Right cardiac atrium (tissue), 5 donors: ENCODE data around the gene MAP3K7CL. TPM values are rescaled to one million over a fixed set of nuclear protein-coding genes. Genes with fewer than 3 reads are reported as not detected.
A peak's percentile ranks its signal among the peaks of the same experiment; 100 is the strongest.

Experiments used
- ATAC-seq, 2 donors: fragments of 200-7000 bp; cut with Tn5 transposase; one replicate each; pipeline versions ENCODE4 v1.8.0 to v1.9.1; 2020; ENCODE audit warnings: moderate library complexity in 2 of 2, mild to moderate bottlenecking in 1 of 2
- DNase-seq, 3 donors: peaks; one replicate each; pipeline ENCODE4 v3.0.0-alpha.2; 2020
- H3K27ac ChIP-seq: one replicate; pipeline ENCODE4 v1.5.1; 2013; ENCODE audit warnings: mild to moderate bottlenecking, low read length, control low read depth, moderate library complexity
- H3K27me3 ChIP-seq: one replicate; pipeline ENCODE4 v1.6.1; 2013; ENCODE audit not compliant: control insufficient read depth, insufficient read depth
- H3K4me1 ChIP-seq: one replicate; pipeline ENCODE4 v1.6.1; 2013; ENCODE audit warnings: low read length; ENCODE audit not compliant: control insufficient read depth, insufficient read depth
- H3K4me3 ChIP-seq: one replicate; pipeline ENCODE4 v1.5.1; 2013; ENCODE audit warnings: low read length, control low read depth
- H3K9me3 ChIP-seq: one replicate; pipeline ENCODE4 v1.6.1; 2013; ENCODE audit warnings: low read length; ENCODE audit not compliant: control insufficient read depth
- WGBS: extraction: QIAGEN DNeasy Blood & Tissue Kit; methylation state at CpG from one replicate; pipeline ENCODE4 v1.1.7; 2013; 5-methylcytosine and 5-hydroxymethylcytosine counted together
- intact Hi-C, 4 donors: fragments of 100-400 bp; cut with DNase I; formaldehyde crosslinking; loops; one replicate each; pipeline versions ENCODE4 v1.11.0 to v1.14.0; 2022 to 2023
- long read RNA-seq, 4 donors: library from polyadenylated mRNA; unstranded; transcript quantifications; one replicate each; pipeline ENCODE4 v2.0.0, GENCODE V29; 2020 to 2021
- polyA plus RNA-seq: library from polyadenylated mRNA; stranded (reverse); fragments of 200-250 nt; gene quantifications from one replicate; pipeline ENCODE4 v1.2.3, GENCODE V29; 2013
- total RNA-seq, 4 donors: library from RNA; stranded (reverse); fragmentation: NEBNext Ultra II Directional; extraction: Animal tissue kit (Norgen Biotek cat#: 25700); gene quantifications; one replicate each; pipeline ENCODE4 v1.2.1, GENCODE V29; 2021
- donor health status: healthy with polysubstance abuse.
- donor health status: DM: no; HTN: yes; CAD: no.
- donor health status: DM: no; HTN: no; CAD: no.
- donor health status: DM: no; HTN: yes; CAD: no; lungs with severe emphysema.
- donor health status: DM: yes; HTN: yes; CAD: no.

Gene MAP3K7CL
- total RNA-seq (1 to 10 TPM; 1.8 to 6.0 (median 3.3) TPM), polyA plus RNA-seq (3.2 TPM)
- long read RNA-seq, donor 1, partial matches to known transcripts: 0 of 3 reads
- long read RNA-seq, donor 1, other reads (novel, unspliced or antisense): 2 of 3 reads
- long read RNA-seq, donor 2, partial matches to known transcripts: 0 of 1 reads
- long read RNA-seq, donor 2, other reads (novel, unspliced or antisense): 1 of 1 reads
- long read RNA-seq, donor 3, transcript MAP3K7CL-206 (5 exons, 1,904 nt): minor isoform, 5 of 27 reads
- long read RNA-seq, donor 3, transcript MAP3K7CL-213 (4 exons, 835 nt): major isoform, 12 of 27 reads
- long read RNA-seq, donor 3, partial matches to known transcripts: 1 of 27 reads
- long read RNA-seq, donor 3, other reads (novel, unspliced or antisense): 7 of 27 reads
- long read RNA-seq, donor 4: 0 reads

- Histone ChIP-seq H3K4me3 (no peak within 1 kb of the TSS), H3K27ac (peak within 1 kb of the TSS; percentile 11), H3K4me1 (peaks cover 6% of the 10 kb centered on the region), H3K9me3 (no peaks in the 10 kb centered on the region), H3K27me3 (no peaks in the 10 kb centered on the region)
- ATAC-seq (peak; percentile 92 to 96), DNase-seq (peak; percentile 72 to 77 (median 76))
- intact Hi-C loops: no loop called here
- WGBS: 58% methylated on average over 12 of the region's 12 CpGs
These were observed at the start of gene MAP3K7CL for GRCh38 chr21:29130270-29130969. MAP3K7CL (plus strand) TSS chr21:29130644; CDS start chr21:29133345, 2,701 bp downstream.

GRCh38 chr21:29082046-29082815 lies 48.2 kb upstream of the MAP3K7CL start:
- 92% methylated on average over 3 of the region's 3 CpGs for WGBS
- intact Hi-C loops: no loop called here
- H3K9me3 ChIP-seq: no peaks in the 10 kb centered on the region
- H3K4me3 ChIP-seq: no peak overlapping the region
- H3K27me3 ChIP-seq: no peaks in the 10 kb centered on the region
- no peak for DNase-seq
- peaks cover 4% of the 10 kb centered on the region for H3K4me1 ChIP-seq
- peak in 1 of 2 donors; percentile 5 for ATAC-seq
- H3K27ac ChIP-seq: no peak overlapping the region

GRCh38 chr21:29083306-29083705 lies 47.1 kb upstream of the MAP3K7CL start:
- Histone ChIP-seq H3K4me3 (no peak overlapping the region), H3K27ac (no peak overlapping the region), H3K9me3 (no peaks in the 10 kb centered on the region), H3K27me3 (no peaks in the 10 kb centered on the region), H3K4me1 (peaks cover 4% of the 10 kb centered on the region)
- intact Hi-C loops: no loop called here
- DNase-seq: no peak
- no peak for ATAC-seq
- 91% methylated on average over 3 of the region's 3 CpGs for WGBS

- no peaks in the 10 kb centered on the region for H3K27me3 ChIP-seq
- DNase-seq (no peak), ATAC-seq (no peak)
- no peak overlapping the region for H3K4me3 ChIP-seq
- no peaks in the 10 kb centered on the region for H3K9me3 ChIP-seq
- intact Hi-C loops: no loop called here
- WGBS: 30% methylated on average over 2 of the region's 2 CpGs
- no peak overlapping the region for H3K27ac ChIP-seq
- no peaks in the 10 kb centered on the region for H3K4me1 ChIP-seq
These were observed 46.1 kb upstream of the MAP3K7CL start for GRCh38 chr21:29084372-29084771.

- WGBS: 83% methylated on average over 8 of the region's 8 CpGs
- H3K27me3 ChIP-seq: no peaks in the 10 kb centered on the region
- H3K9me3 ChIP-seq: no peaks in the 10 kb centered on the region
- DNase-seq: no peak
- intact Hi-C loops: no loop called here
- no peak overlapping the region for H3K4me3 ChIP-seq
- ATAC-seq: no peak
- no peak overlapping the region for H3K27ac ChIP-seq
- H3K4me1 ChIP-seq: no peaks in the 10 kb centered on the region
These were observed 45.2 kb upstream of the MAP3K7CL start for GRCh38 chr21:29085106-29085752.

- no peak for DNase-seq
- 61% methylated on average over 1 of the region's 1 CpG for WGBS
- intact Hi-C loops: loop anchor here (2.0 to 10.0 kb wide), 5 partner anchors 64 to 754 kb away; no protein-coding TSS in a partner anchor
- Histone ChIP-seq H3K4me3 (no peak overlapping the region), H3K9me3 (no peaks in the 10 kb centered on the region), H3K27me3 (no peaks in the 10 kb centered on the region), H3K27ac (no peak overlapping the region), H3K4me1 (no peaks in the 10 kb centered on the region)
- no peak for ATAC-seq
These were observed 39.4 kb upstream of the MAP3K7CL start for GRCh38 chr21:29091033-29091432.

- no peak for ATAC-seq
- Histone ChIP-seq H3K27me3 (no peaks in the 10 kb centered on the region), H3K4me3 (no peak overlapping the region), H3K9me3 (no peaks in the 10 kb centered on the region), H3K4me1 (no peaks in the 10 kb centered on the region), H3K27ac (no peak overlapping the region)
- intact Hi-C loops: loop anchor here (5.0 to 10.0 kb wide), 4 partner anchors 62 to 752 kb away; no protein-coding TSS in a partner anchor
- no peak for DNase-seq
- 59% methylated on average over 9 of the region's 9 CpGs for WGBS
These were observed 38.1 kb upstream of the MAP3K7CL start for GRCh38 chr21:29092102-29092959.

- Histone ChIP-seq H3K27me3 (no peaks in the 10 kb centered on the region), H3K9me3 (no peaks in the 10 kb centered on the region), H3K27ac (no peak overlapping the region), H3K4me3 (no peak overlapping the region), H3K4me1 (no peaks in the 10 kb centered on the region)
- WGBS: 83% methylated on average over 8 of the region's 8 CpGs
- no peak for DNase-seq
- no peak for ATAC-seq
- intact Hi-C loops: loop anchor here in 3 of 4 donors (10.0 kb wide), 2 partner anchors 58 to 748 kb away; no protein-coding TSS in a partner anchor
These were observed 34.0 kb upstream of the MAP3K7CL start for GRCh38 chr21:29096218-29097015.

- intact Hi-C loops: loop anchor here in 3 of 4 donors (10.0 kb wide), 2 partner anchors 57 to 747 kb away; no protein-coding TSS in a partner anchor
- Histone ChIP-seq H3K4me1 (no peaks in the 10 kb centered on the region), H3K27ac (no peak overlapping the region), H3K9me3 (no peaks in the 10 kb centered on the region), H3K27me3 (no peaks in the 10 kb centered on the region), H3K4me3 (no peak overlapping the region)
- 81% methylated on average over 2 of the region's 2 CpGs for WGBS
- DNase-seq (no peak), ATAC-seq (no peak)
These were observed 32.3 kb upstream of the MAP3K7CL start for GRCh38 chr21:29098156-29098555.
